ENCODE results near the gene PCBP4.

Gene PCBP4

GRCh38 chr3:51960386-51960785, 6.9 kb downstream of the PCBP4 start:
- DNase-seq (ENCODE audit: low read depth) = no peak
- TF ChIP-seq CTCF (conservative IDR thresholded peaks at IDR 0.05; ENCODE audit: low read depth, low read length) = no peak
- no peak overlapping the region for H3K4me3 ChIP-seq (ENCODE audit: low read depth, low read length)

- no peak for TF ChIP-seq CTCF (conservative IDR thresholded peaks at IDR 0.05; ENCODE audit: low read depth, low read length)
- no peak overlapping the region for H3K4me3 ChIP-seq (ENCODE audit: low read depth, low read length)
- no peak for DNase-seq (ENCODE audit: low read depth)
Observed at GRCh38 chr3:51959651-51960050, 7.6 kb downstream of the PCBP4 start.

- no peak for DNase-seq (ENCODE audit: low read depth)
- no peak overlapping the region for H3K4me3 ChIP-seq (ENCODE audit: low read depth, low read length)
- TF ChIP-seq CTCF (conservative IDR thresholded peaks at IDR 0.05; ENCODE audit: low read depth, low read length) = no peak
Observed at GRCh38 chr3:51958603-51959521, 8.4 kb downstream of the PCBP4 start.

GRCh38 chr3:51957520-51958205, 9.6 kb downstream of the PCBP4 start:
- peak; percentile 11 for TF ChIP-seq CTCF (conservative IDR thresholded peaks at IDR 0.05; ENCODE audit: low read depth, low read length)
- no peak overlapping the region for H3K4me3 ChIP-seq (ENCODE audit: low read depth, low read length)

GRCh38 chr3:51955893-51956770, 11.1 kb downstream of the PCBP4 start:
- H3K4me3 ChIP-seq (ENCODE audit: low read depth, low read length) = peak overlapping the region; percentile 37
- peak; percentile 55 for DNase-seq (ENCODE audit: low read depth)
- peak; percentile 55 for TF ChIP-seq CTCF (conservative IDR thresholded peaks at IDR 0.05; ENCODE audit: low read depth, low read length)

More at GRCh38 chr3:51957520-51958205, 9.6 kb downstream of the PCBP4 start:
- no peak for DNase-seq (ENCODE audit: low read depth)

GRCh38 chr3:51955175-51955892, 11.9 kb downstream of the PCBP4 start, which contains the start of gene GPR62:
Gene GPR62, plus strand, starts transcription at chr3:51955381. Its CDS starts 272 bp downstream, at chr3:51955653.
- no peak for DNase-seq (ENCODE audit: low read depth)
- no peak for TF ChIP-seq CTCF (conservative IDR thresholded peaks at IDR 0.05; ENCODE audit: low read depth, low read length)
- peak within 1 kb of the TSS; percentile 37 for H3K4me3 ChIP-seq (ENCODE audit: low read depth, low read length)

All from choroid plexus epithelial cell (primary cell).